Measurements from ENCODE around the gene C16orf78.

Gene C16orf78

GRCh38 chr16:49347476-49347875, 26.1 kb upstream of the C16orf78 start:
- no peak for DNase-seq (ENCODE audit: low spot score)
- in situ Hi-C loops (cut with MboI; ENCODE audit: low pct_unique_long_range_greater_than_20kb, low sequenced_read_pairs, unreplicated experiment) = no loop called here
- no peak for TF ChIP-seq CTCF (IDR thresholded peaks at IDR 0.05; ENCODE audit: extremely low read depth, insufficient read depth, missing control alignments)

GRCh38 chr16:49348408-49349176, 25.0 kb upstream of the C16orf78 start:
- in situ Hi-C loops (cut with MboI; ENCODE audit: low pct_unique_long_range_greater_than_20kb, low sequenced_read_pairs, unreplicated experiment) = no loop called here
- TF ChIP-seq CTCF (IDR thresholded peaks at IDR 0.05; ENCODE audit: extremely low read depth, insufficient read depth, missing control alignments) = peak; percentile 21
- no peak for DNase-seq (ENCODE audit: low spot score)

GRCh38 chr16:49349446-49350168, 24.0 kb upstream of the C16orf78 start:
- in situ Hi-C loops (cut with MboI; ENCODE audit: low pct_unique_long_range_greater_than_20kb, low sequenced_read_pairs, unreplicated experiment) = no loop called here
- no peak for DNase-seq (ENCODE audit: low spot score)
- TF ChIP-seq CTCF (IDR thresholded peaks at IDR 0.05; ENCODE audit: extremely low read depth, insufficient read depth, missing control alignments) = no peak

GRCh38 chr16:49350265-49351095, 23.1 kb upstream of the C16orf78 start:
- peak; percentile 92 for TF ChIP-seq CTCF (IDR thresholded peaks at IDR 0.05; ENCODE audit: extremely low read depth, insufficient read depth, missing control alignments)
- in situ Hi-C loops (cut with MboI; ENCODE audit: low pct_unique_long_range_greater_than_20kb, low sequenced_read_pairs, unreplicated experiment) = no loop called here
- DNase-seq (ENCODE audit: low spot score) = peak; percentile 77

- in situ Hi-C loops (cut with MboI; ENCODE audit: low pct_unique_long_range_greater_than_20kb, low sequenced_read_pairs, unreplicated experiment) = no loop called here
- no peak for DNase-seq (ENCODE audit: low spot score)
- no peak for TF ChIP-seq CTCF (IDR thresholded peaks at IDR 0.05; ENCODE audit: extremely low read depth, insufficient read depth, missing control alignments)
Observed at GRCh38 chr16:49351096-49351487, 22.5 kb upstream of the C16orf78 start.

GRCh38 chr16:49352892-49353291, 20.7 kb upstream of the C16orf78 start:
- no peak for DNase-seq (ENCODE audit: low spot score)
- in situ Hi-C loops (cut with MboI; ENCODE audit: low pct_unique_long_range_greater_than_20kb, low sequenced_read_pairs, unreplicated experiment) = no loop called here
- peak; percentile 33 for TF ChIP-seq CTCF (IDR thresholded peaks at IDR 0.05; ENCODE audit: extremely low read depth, insufficient read depth, missing control alignments)
